H1 (cell line): ENCODE results near the gene ZFP36L1. TPM values are rescaled to one million over a fixed set of nuclear protein-coding genes. Genes with fewer than 3 reads are reported as not detected.

Source experiments
- CTCF ChIA-PET: fragments of 300-600 bp; sonication (Branson Sonifier 250); formaldehyde crosslinking; loops from one replicate; lab custom pipeline; 2021; ENCODE audit not compliant: partially characterized antibody; lab: Charles Lee
- POLR2A ChIA-PET: fragments of 300-600 bp; sonication (Branson Sonifier 250); formaldehyde crosslinking; loops from one replicate; lab custom pipeline; 2021; ENCODE audit warnings: inconsistent platforms; ENCODE audit not compliant: partially characterized antibody; lab: Charles Lee
- DNase-seq, 2 experiments: peaks; one replicate each; pipeline versions ENCODE4 v3.0.0 to v3.0.0-alpha.2; 2010 to 2022; ENCODE audit warnings: low spot score in 2 of 2, low read depth in 1 of 2, mixed read lengths in 1 of 2
- FAIRE-seq: peaks from 2 replicates; lab custom pipeline; 2011; peaks lifted over from hg19 to GRCh38; lab: Jason Lieb, UNC
- H2AFZ ChIP-seq: 2 replicates; pipeline ENCODE4 v1.8.1; 2012; ENCODE audit warnings: low read length, inconsistent platforms
- H2AK5ac ChIP-seq: 2 replicates; pipeline ENCODE4 v1.6.1; 2013; ENCODE audit warnings: low read depth, low read length
- H2BK120ac ChIP-seq: replicated peaks from 2 replicates; pipeline ENCODE3; 2013; ENCODE audit warnings: low read depth, low read length, inconsistent platforms
- H2BK12ac ChIP-seq: 2 replicates; pipeline ENCODE4 v1.6.1; 2013; ENCODE audit warnings: low read depth, low read length
- H2BK15ac ChIP-seq: 2 replicates; pipeline ENCODE4 v1.6.1; 2013; ENCODE audit warnings: low read length
- H2BK20ac ChIP-seq: 2 replicates; pipeline ENCODE4 v1.6.1; 2013; ENCODE audit warnings: low read length
- H2BK5ac ChIP-seq: 2 replicates; pipeline ENCODE4 v1.6.1; 2013; ENCODE audit warnings: low read depth, low read length
- H3K14ac ChIP-seq: 2 replicates; pipeline ENCODE4 v1.6.1; 2013; ENCODE audit warnings: inconsistent platforms; ENCODE audit not compliant: insufficient read length
- H3K18ac ChIP-seq: 2 replicates; pipeline ENCODE4 v1.6.1; 2013; ENCODE audit warnings: low read length; ENCODE audit errors: extremely low read depth
- H3K23ac ChIP-seq: 2 replicates; pipeline ENCODE4 v1.6.1; 2013; ENCODE audit warnings: inconsistent platforms; ENCODE audit not compliant: insufficient read length
- H3K23me2 ChIP-seq: 2 replicates; pipeline ENCODE4 v1.6.1; 2013; ENCODE audit warnings: low read depth, low read length
- H3K27ac ChIP-seq: 2 replicates; pipeline ENCODE4 v1.6.1; 2011; ENCODE audit warnings: low read depth, low read length, inconsistent platforms
- H3K27me3 ChIP-seq, 4 experiments: replicated peaks in 1 of 4; 1 replicate in 1 of 4; 2 replicates in 3 of 4; pipeline versions ENCODE4 v1.6.1 to v1.8.1; 2011 to 2013; ENCODE audit warnings: low read length in 3 of 4, mild to moderate bottlenecking in 3 of 4, inconsistent platforms in 2 of 4, mixed read lengths in 2 of 4, moderate library complexity in 1 of 4; ENCODE audit not compliant: control insufficient read depth in 3 of 4, insufficient read depth in 3 of 4; ENCODE audit errors: extremely low read depth in 1 of 4
- H3K36me3 ChIP-seq, 4 experiments: 2 replicates each; pipeline versions ENCODE4 v1.6.1 to v1.8.1; 2011 to 2013; ENCODE audit warnings: mild to moderate bottlenecking in 4 of 4, low read length in 3 of 4, moderate library complexity in 2 of 4, control low read depth in 1 of 4, inconsistent platforms in 1 of 4; ENCODE audit not compliant: insufficient read depth in 4 of 4, control insufficient read depth in 2 of 4
- H3K4ac ChIP-seq: replicated peaks from 2 replicates; pipeline ENCODE3; 2013; ENCODE audit warnings: low read length, low read depth, mixed read lengths, inconsistent platforms; ENCODE audit not compliant: insufficient read length
- H3K4me1 ChIP-seq, 4 experiments: replicated peaks in 1 of 4; 1 replicate in 1 of 4; 2 replicates in 3 of 4; pipeline versions ENCODE4 v1.6.1 to v1.8.1; 2011 to 2013; ENCODE audit warnings: low read length in 3 of 4, inconsistent platforms in 2 of 4, mixed read lengths in 1 of 4; ENCODE audit not compliant: insufficient read depth in 4 of 4, control insufficient read depth in 3 of 4
- H3K4me2 ChIP-seq, 2 experiments: 2 replicates each; pipeline versions ENCODE4 v1.6.1 to v1.8.1; 2011 to 2013; ENCODE audit warnings: low read depth in 2 of 2, low read length in 2 of 2, control low read depth in 1 of 2, inconsistent platforms in 1 of 2, mild to moderate bottlenecking in 1 of 2; ENCODE audit not compliant: insufficient read depth in 1 of 2
- H3K4me3 ChIP-seq, 4 experiments: fragments of 200-600, 300-600 bp in 1 of 4; sonication (generic), shearing (Covaris generic), sonication (Bioruptor Twin) in 1 of 4; 2 replicates each; pipeline versions ENCODE4 v1.5.1 to v1.8.1; 2011 to 2016; ENCODE audit warnings: low read length in 4 of 4, low read depth in 3 of 4, control low read depth in 2 of 4, inconsistent platforms in 2 of 4, mild to moderate bottlenecking in 2 of 4, mixed read lengths in 1 of 4, moderate library complexity in 1 of 4; ENCODE audit not compliant: insufficient read depth in 2 of 4; ENCODE audit errors: extremely low read depth in 1 of 4
- H3K56ac ChIP-seq: replicated peaks from 2 replicates; pipeline ENCODE3; 2013; ENCODE audit warnings: low read depth, mild to moderate bottlenecking, mixed read lengths, low read length, inconsistent platforms; ENCODE audit not compliant: insufficient read length
- H3K79me1 ChIP-seq: 2 replicates; pipeline ENCODE4 v1.6.1; 2013; ENCODE audit warnings: low read depth, low read length, control low read depth
- H3K79me2 ChIP-seq, 2 experiments: 2 replicates each; pipeline versions ENCODE4 v1.6.1 to v1.8.1; 2012 to 2013; ENCODE audit warnings: low read length in 2 of 2, mild to moderate bottlenecking in 2 of 2, inconsistent platforms in 1 of 2; ENCODE audit not compliant: insufficient read depth in 2 of 2, control insufficient read depth in 1 of 2
- H3K9ac ChIP-seq, 4 experiments: replicated peaks in 1 of 4; 1 replicate in 1 of 4; 2 replicates in 3 of 4; pipeline versions ENCODE4 v1.6.1 to v1.8.1; 2011 to 2013; ENCODE audit warnings: low read depth in 3 of 4, low read length in 3 of 4, control low read depth in 2 of 4, mild to moderate bottlenecking in 2 of 4, moderate library complexity in 2 of 4, inconsistent platforms in 1 of 4; ENCODE audit errors: extremely low read depth in 1 of 4
- H3K9me3 ChIP-seq, 2 experiments: 2 replicates each; pipeline versions ENCODE4 v1.6.1 to v1.8.1; 2012 to 2013; ENCODE audit warnings: mild to moderate bottlenecking in 2 of 2, moderate library complexity in 2 of 2, control low read depth in 1 of 2, inconsistent platforms in 1 of 2, low read depth in 1 of 2, low read length in 1 of 2, mixed read lengths in 1 of 2; ENCODE audit not compliant: insufficient read depth in 2 of 2
- H4K20me1 ChIP-seq, 2 experiments: replicated peaks in 1 of 2; 2 replicates each; pipeline versions ENCODE3 to v1.8.1; 2011 to 2013; ENCODE audit warnings: inconsistent platforms in 2 of 2, low read length in 2 of 2, mild to moderate bottlenecking in 1 of 2; ENCODE audit not compliant: insufficient read depth in 2 of 2, control insufficient read depth in 1 of 2
- H4K5ac ChIP-seq: 2 replicates; pipeline ENCODE4 v1.6.1; 2013; ENCODE audit warnings: low read length, low read depth, mixed read lengths, inconsistent platforms; ENCODE audit not compliant: insufficient read length
- H4K8ac ChIP-seq: 2 replicates; pipeline ENCODE4 v1.8.0; 2013; ENCODE audit warnings: mild to moderate bottlenecking, moderate library complexity, low read length, inconsistent platforms; ENCODE audit not compliant: insufficient read depth; ENCODE audit errors: extremely low read depth
- H4K91ac ChIP-seq: replicated peaks from 2 replicates; pipeline ENCODE3; 2013; ENCODE audit warnings: low read length, mixed read lengths, inconsistent platforms; ENCODE audit not compliant: insufficient read length
- JUND ChIP-seq: IDR thresholded peaks from 2 replicates; pipeline ENCODE4 v1.6.1; 2011; ENCODE audit warnings: mild to moderate bottlenecking, improper control_type of control experiment, low read length
- RAD21 ChIP-seq, 2 experiments: IDR thresholded peaks in 1 of 2; conservative IDR thresholded peaks in 1 of 2; 2 replicates each; pipeline ENCODE4 v1.6.1; 2011; ENCODE audit warnings: low read depth in 2 of 2, low read length in 2 of 2, improper control_type of control experiment in 1 of 2, inconsistent platforms in 1 of 2, mild to moderate bottlenecking in 1 of 2, moderate library complexity in 1 of 2
- SAP30 ChIP-seq: fragments of 300-600 bp; sonication (generic); IDR thresholded peaks from 2 replicates; pipeline ENCODE4 v1.7.1; 2012; ENCODE audit warnings: low read length, moderate library complexity, mild to moderate bottlenecking, inconsistent platforms; ENCODE audit not compliant: insufficient read depth, insufficient replicate concordance
- SP1 ChIP-seq: IDR thresholded peaks from 2 replicates; pipeline ENCODE4 v1.6.1; 2011; ENCODE audit warnings: low read depth, low read length
- SUZ12 ChIP-seq: fragments of 200-600 bp; sonication (generic); IDR thresholded peaks from 2 replicates; pipeline ENCODE4 v1.6.1; 2012; ENCODE audit warnings: mild to moderate bottlenecking, inconsistent platforms, low read length, moderate library complexity, mixed read lengths
- TBP ChIP-seq: IDR thresholded peaks from 2 replicates; pipeline ENCODE4 v1.6.1; 2011; ENCODE audit warnings: low read depth, low read length, improper control_type of control experiment
- WGBS, 2 experiments: shearing (Covaris generic) in 1 of 2; methylation state at CpG; one replicate each; pipeline versions ENCODE4 v1.1.6 to v1.1.7; 2013 to 2015; ENCODE audit warnings: low lambda C conversion rate in 2 of 2, mixed read lengths in 2 of 2, inconsistent platforms in 1 of 2, low coverage in 1 of 2, missing lambda C conversion rate in 1 of 2; ENCODE audit not compliant: insufficient replicate concordance in 2 of 2, insufficient coverage in 1 of 2, insufficient read length in 1 of 2; ENCODE audit errors: extremely low coverage in 1 of 2, missing lambda C conversion rate in 1 of 2; 5-methylcytosine and 5-hydroxymethylcytosine counted together
- long read RNA-seq, 2 experiments: library from RNA in 1 of 2; library from capped mRNA in 1 of 2; stranded (forward); transcript quantifications; one replicate each; pipeline ENCODE4 v2.0.0, GENCODE V29; 2021; ENCODE audit warnings: inconsistent platforms in 1 of 2
- polyA minus RNA-seq, 3 experiments: library from RNA; depleted of rRNA, polyadenylated mRNA; stranded (reverse); fragments of >200 nt; gene quantifications; 1 replicate in 2 of 3; 2 replicates in 1 of 3; pipeline ENCODE4 v1.2.3, GENCODE V29; 2011
- polyA plus RNA-seq, 7 experiments: library from polyadenylated mRNA; depleted of rRNA in 3 of 7; stranded (reverse) in 5 of 7; unstranded in 2 of 7; fragments of >200 nt in 5 of 7; fragments of 200-250 nt in 2 of 7; gene quantifications; 1 replicate in 5 of 7; 2 replicates in 1 of 7; 4 replicates in 1 of 7; pipeline versions ENCODE4 v1.2.1 to v1.2.3, GENCODE V29; 2011 to 2013; ENCODE audit warnings: missing spikeins in 2 of 7, mixed read lengths in 2 of 7
- total RNA-seq: library from RNA; stranded (reverse); fragmentation: NEBNext Ultra II Directional; extraction: Animal tissue kit (Norgen Biotek cat#: 25700); gene quantifications from 2 replicates; pipeline ENCODE4 v1.2.1, GENCODE V29; 2021

ZFP36L1 gene, protein sequence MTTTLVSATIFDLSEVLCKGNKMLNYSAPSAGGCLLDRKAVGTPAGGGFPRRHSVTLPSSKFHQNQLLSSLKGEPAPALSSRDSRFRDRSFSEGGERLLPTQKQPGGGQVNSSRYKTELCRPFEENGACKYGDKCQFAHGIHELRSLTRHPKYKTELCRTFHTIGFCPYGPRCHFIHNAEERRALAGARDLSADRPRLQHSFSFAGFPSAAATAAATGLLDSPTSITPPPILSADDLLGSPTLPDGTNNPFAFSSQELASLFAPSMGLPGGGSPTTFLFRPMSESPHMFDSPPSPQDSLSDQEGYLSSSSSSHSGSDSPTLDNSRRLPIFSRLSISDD
- total RNA-seq, result 132 TPM in 2 replicates
- polyA plus RNA-seq (2011; rRNA removed), result 80.4 and 136 TPM in 2 replicates
- polyA plus RNA-seq (2011; cell fraction: cytosol; rRNA removed), result 61.9 TPM
- polyA plus RNA-seq (2011; cell fraction: nucleus; rRNA removed), result 90.3 TPM
- 89.6 to 126 TPM (median 117 TPM) in 4 replicates for polyA plus RNA-seq (2012, experiment 1 of 2)
- 56.1 TPM for polyA plus RNA-seq (2012, experiment 2 of 2)
- 127 TPM for polyA plus RNA-seq (2013, experiment 1 of 2)
- 135 TPM for polyA plus RNA-seq (2013, experiment 2 of 2)
- polyA minus RNA-seq (2011; rRNA and poly(A)+ RNA removed), result 19.5 and 20.6 TPM in 2 replicates
- polyA minus RNA-seq (2011; cell fraction: cytosol; rRNA and poly(A)+ RNA removed), result 132 TPM
- 67.3 TPM for polyA minus RNA-seq (2011; cell fraction: nucleus; rRNA and poly(A)+ RNA removed)
- long read RNA-seq, experiment 1, transcript ZFP36L1-202 (2 exons, 3,190 nt), result major isoform, 23 of 126 reads
- long read RNA-seq, experiment 1, partial matches to known transcripts, result 1 of 126 reads
- long read RNA-seq, experiment 1, other reads (novel, unspliced or antisense), result 100 of 126 reads
- long read RNA-seq, experiment 2, transcript ZFP36L1-202 (2 exons, 3,190 nt), result major isoform, 10 of 13 reads
- long read RNA-seq, experiment 2, partial matches to known transcripts, result 0 of 13 reads
- long read RNA-seq, experiment 2, other reads (novel, unspliced or antisense), result 2 of 13 reads

DNA sequence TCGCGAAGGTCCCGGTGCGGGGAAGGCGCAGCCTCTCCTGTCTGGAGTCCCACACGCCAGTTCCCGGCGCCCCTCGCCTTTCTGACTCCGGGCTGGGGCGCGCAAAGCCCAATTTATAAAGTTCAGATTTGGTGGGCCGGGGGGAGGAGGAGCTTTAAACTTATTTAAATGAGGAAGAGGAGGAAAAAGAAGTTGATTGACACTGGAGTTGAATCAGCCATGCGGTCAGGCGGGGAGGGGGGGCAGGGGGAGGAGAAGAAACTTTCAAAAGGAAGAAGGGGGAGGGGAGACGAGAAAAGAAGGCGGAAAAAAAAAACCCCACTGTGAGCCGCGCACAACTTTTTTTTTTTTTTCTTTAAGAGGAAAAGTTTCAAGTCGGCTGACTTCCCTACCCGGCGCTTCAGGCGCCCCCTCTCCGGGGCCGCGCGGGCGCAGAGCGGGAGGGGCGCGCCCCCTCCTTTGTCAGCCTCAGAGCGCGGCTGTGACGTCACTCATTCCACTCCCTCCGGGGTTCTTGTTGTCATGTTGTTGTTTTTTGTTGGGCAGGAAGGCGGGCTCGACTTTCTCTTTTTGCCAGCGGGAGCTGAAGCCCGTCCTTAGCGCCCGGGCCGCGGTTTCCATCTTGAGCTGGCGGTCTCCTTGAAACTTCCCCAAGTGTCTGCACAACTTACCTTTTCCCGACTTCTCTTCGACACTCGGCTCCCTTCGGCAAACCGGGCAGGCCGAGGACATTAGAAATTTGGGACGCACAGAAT is at the start of gene ZFP36L1:
TSS of gene ZFP36L1 (minus strand) at position 89 of the 755 bp plus-strand sequence. CDS start 129 bp downstream, outside the sequence.
- POLR2A ChIA-PET, result interaction anchor here (0.6 to 9.6 kb wide), 77 partner anchors 10 to 1064 kb away, joined by 3 to 222 read pairs (median 5); no protein-coding TSS in a partner anchor
- Histone ChIP-seq H3K36me3 (peaks cover 14 to 30% (median 20%) of the 10 kb centered on the region in 4 experiments), H2BK20ac (no peak within 1 kb of the TSS), H3K79me2 (peaks cover 26 to 55% of the 10 kb centered on the region in 2 experiments), H3K56ac (peak within 1 kb of the TSS; percentile 85), H4K8ac (peak within 1 kb of the TSS; percentile 99), H4K20me1 (peaks cover 31% of the 10 kb centered on the region in 2 experiments), H2AK5ac (peak within 1 kb of the TSS; percentile 87), H4K91ac (peak within 1 kb of the TSS; percentile 84), H2AFZ (no peak within 1 kb of the TSS), H3K23me2 (peaks cover 17% of the 10 kb centered on the region; the same call in 1 of the 2 replicates), H3K4me1 (peaks cover 5 to 30% (median 17%) of the 10 kb centered on the region in 4 experiments), H3K4me2 (peak within 1 kb of the TSS; percentile 96 to 97), H2BK120ac (peak within 1 kb of the TSS; percentile 34), H3K27ac (peak within 1 kb of the TSS; percentile 98), H2BK12ac (peak within 1 kb of the TSS; percentile 97), H3K9me3 (no peaks in the 10 kb centered on the region), H3K27me3 (no peaks in the 10 kb centered on the region), H3K4me3 (peak within 1 kb of the TSS; percentile 79 to 99 (median 94)), H3K23ac (no peak within 1 kb of the TSS), H3K4ac (peak within 1 kb of the TSS; percentile 63), H2BK5ac (peak within 1 kb of the TSS; percentile 99), H2BK15ac (no peak within 1 kb of the TSS), H3K79me1 (peaks cover 9% of the 10 kb centered on the region; the same call in 1 of the 2 replicates), H4K5ac (peak within 1 kb of the TSS; percentile 95), H3K18ac (peak within 1 kb of the TSS; percentile 98), H3K14ac (peak within 1 kb of the TSS; percentile 83), H3K9ac (peak within 1 kb of the TSS; percentile 91 to 97 (median 97))
- DNase-seq, result peak; percentile 89 to 90
- CTCF ChIA-PET, result interaction anchor here (1.0 kb wide), 1 partner anchor 63 kb away, joined by 3 read pairs; no protein-coding TSS in a partner anchor
- FAIRE-seq, result no peak
- 1% methylated on average over 44 of the region's 51 CpGs; no CpG with 5 or more reads in 1 of the 2 experiments for WGBS, 2 experiments
- TF ChIP-seq TBP (peak; percentile 95), JUND (peak; percentile 87), RAD21 (IDR thresholded peaks at IDR 0.05 in 1 of 2, conservative IDR thresholded peaks at IDR 0.05 in 1 of 2; ENCODE audit: low read depth in 2 of 2, low read length in 2 of 2) (peak in 1 of 2 experiments; percentile 15; a peak in 1 of 4 replicates), SUZ12 (no peak), SAP30 (no peak), SP1 (no peak; the same call in 1 of the 2 replicates)
